Neural cell (in vitro differentiated cells): ENCODE measurements around the gene INSL6. TPM values are rescaled to one million over a fixed set of nuclear protein-coding genes. Genes with fewer than 3 reads are reported as not detected.
"Not testable (repeated sequence)": the region's sequence is repeated elsewhere in the genome, so short reads cannot be mapped to it uniquely, and the experiment has no call there.

Source experiments
- H2AFZ ChIP-seq: fragments of 200-600, 300-800 bp; sonication (generic), shearing (Covaris generic); 2 replicates; pipeline ENCODE4 v1.6.0; 2014; ENCODE audit warnings: low read depth, mild to moderate bottlenecking, antibody characterized with exemption, low read length, moderate library complexity
- H3F3A ChIP-seq: fragments of 200-600 bp; shearing (Covaris generic); 2 replicates; pipeline ENCODE4 v1.6.1; 2016; ENCODE audit warnings: mild to moderate bottlenecking, moderate library complexity, mixed read lengths, antibody characterized with exemption, low read length; ENCODE audit not compliant: insufficient read depth, poor library complexity, severe bottlenecking
- H3K27ac ChIP-seq: fragments of 200-600, 300-800 bp; sonication (generic), shearing (Covaris generic); 2 replicates; pipeline ENCODE4 v1.5.1; 2014; ENCODE audit warnings: mild to moderate bottlenecking, low read length, moderate library complexity
- H3K27me3 ChIP-seq: fragments of 300-800, 200-600 bp; sonication (generic), shearing (Covaris generic); 2 replicates; pipeline ENCODE4 v1.6.0; 2014; ENCODE audit warnings: mild to moderate bottlenecking, low read depth, low read length, moderate library complexity; ENCODE audit not compliant: insufficient read depth
- H3K36me3 ChIP-seq: fragments of 300-800, 200-600 bp; sonication (generic), shearing (Covaris generic); 2 replicates; pipeline ENCODE4 v1.5.1; 2014; ENCODE audit warnings: mild to moderate bottlenecking, antibody characterized with exemption, low read length, moderate library complexity; ENCODE audit not compliant: insufficient read depth
- H3K4me2 ChIP-seq: fragments of 300-800, 200-600 bp; sonication (generic), shearing (Covaris generic); 2 replicates; pipeline ENCODE4 v1.6.0; 2014; ENCODE audit warnings: mild to moderate bottlenecking, low read length
- H3K4me3 ChIP-seq: fragments of 300-800, 200-600 bp; sonication (generic), shearing (Covaris generic); 2 replicates; pipeline ENCODE4 v1.5.1; 2014; ENCODE audit warnings: mild to moderate bottlenecking, low read length, moderate library complexity
- H3K79me2 ChIP-seq: fragments of 200-600 bp; shearing (Covaris generic); replicated peaks from 2 replicates; pipeline ENCODE4 v1.6.0; 2014; ENCODE audit warnings: mild to moderate bottlenecking, low read length, moderate library complexity; ENCODE audit not compliant: insufficient read depth
- H3K9ac ChIP-seq: fragments of 300-800, 200-600 bp; sonication (generic), shearing (Covaris generic); 2 replicates; pipeline ENCODE4 v1.6.1; 2016; ENCODE audit warnings: mild to moderate bottlenecking, low read length, mixed read lengths
- H3K9me2 ChIP-seq: fragments of 200-600 bp; shearing (Covaris generic); 2 replicates; pipeline ENCODE4 v1.6.1; 2016; ENCODE audit warnings: mild to moderate bottlenecking, low read length, mixed read lengths; ENCODE audit not compliant: insufficient read depth
- H3K9me3 ChIP-seq: fragments of 200-600, 300-800 bp; sonication (generic), shearing (Covaris generic); 2 replicates; pipeline ENCODE4 v1.6.1; 2016; ENCODE audit warnings: mild to moderate bottlenecking, mixed run types, low read length, moderate library complexity, mixed read lengths
- H4K20me1 ChIP-seq: fragments of 200-600 bp; shearing (Covaris generic); 2 replicates; pipeline ENCODE4 v1.6.1; 2016; ENCODE audit warnings: mild to moderate bottlenecking, mixed run types; ENCODE audit not compliant: insufficient read depth
- CTCF ChIP-seq: fragments of 450-650 bp; IDR thresholded peaks from 2 replicates; pipeline ENCODE4 v1.5.1; 2014; ENCODE audit warnings: antibody characterized with exemption, mild to moderate bottlenecking, moderate library complexity; ENCODE audit not compliant: poor library complexity, severe bottlenecking
- EP300 ChIP-seq: fragments of 450-650 bp; conservative IDR thresholded peaks from 2 replicates; pipeline ENCODE4 v1.6.1; 2014; ENCODE audit warnings: antibody characterized with exemption, mild to moderate bottlenecking, moderate library complexity; ENCODE audit not compliant: poor library complexity, severe bottlenecking
- EZH2 ChIP-seq: fragments of 200-600, 300-800 bp; shearing (Covaris generic), sonication (generic); IDR thresholded peaks from 2 replicates; pipeline ENCODE4 v1.6.1; 2014; ENCODE audit warnings: antibody characterized with exemption, low read length, borderline replicate concordance, mild to moderate bottlenecking; ENCODE audit not compliant: insufficient read depth, poor library complexity, severe bottlenecking
- MXI1 ChIP-seq: fragments of 450-650 bp; conservative IDR thresholded peaks from 2 replicates; pipeline ENCODE4 v1.6.1; 2014; ENCODE audit warnings: antibody characterized with exemption, mild to moderate bottlenecking; ENCODE audit not compliant: poor library complexity, severe bottlenecking
- POLR2AphosphoS5 ChIP-seq: IDR thresholded peaks from 2 replicates; pipeline ENCODE4 v1.6.1; 2012
- RAD21 ChIP-seq: fragments of 450-650 bp; conservative IDR thresholded peaks from 2 replicates; pipeline ENCODE4 v1.6.1; 2014; ENCODE audit warnings: antibody characterized with exemption, mild to moderate bottlenecking, moderate library complexity
- REST ChIP-seq: IDR thresholded peaks from 2 replicates; pipeline ENCODE4 v1.6.1; 2012; ENCODE audit warnings: borderline replicate concordance
- SMC3 ChIP-seq: fragments of 450-650 bp; conservative IDR thresholded peaks from 2 replicates; pipeline ENCODE4 v1.6.1; 2014; ENCODE audit warnings: antibody characterized with exemption, mild to moderate bottlenecking, moderate library complexity; ENCODE audit not compliant: poor library complexity
- TAF1 ChIP-seq: IDR thresholded peaks from 2 replicates; pipeline ENCODE4 v1.6.1; 2012; ENCODE audit warnings: low read depth
- polyA plus RNA-seq: library from polyadenylated mRNA; depleted of rRNA; stranded (reverse); fragments of >200 nt; gene quantifications from 2 replicates; pipeline ENCODE4 v1.2.3, GENCODE V29; 2014

INSL6 gene
- polyA plus RNA-seq, 1 donor from 2014 or later, result not detected

GRCh38 chr9:5184776-5185175, 663 bp downstream of the INSL6 start:
- Histone ChIP-seq H3F3A (no peaks in the 10 kb centered on the region), H3K9me3 (no peaks in the 10 kb centered on the region), H3K4me3 (no peak overlapping the region), H3K9ac (no peak overlapping the region), H3K79me2 (no peaks in the 10 kb centered on the region), H3K27me3 (no peaks in the 10 kb centered on the region), H3K9me2 (no peaks in the 10 kb centered on the region), H3K27ac (no peak overlapping the region), H2AFZ (no peak overlapping the region), H3K4me2 (no peak overlapping the region), H3K36me3 (no peaks in the 10 kb centered on the region), H4K20me1 (no peaks in the 10 kb centered on the region)
- TF ChIP-seq EP300 (no peak), TAF1 (no peak), MXI1 (no peak), RAD21 (no peak), POLR2AphosphoS5 (no peak), CTCF (no peak), EZH2 (no peak), REST (no peak), SMC3 (no peak)

DNA sequence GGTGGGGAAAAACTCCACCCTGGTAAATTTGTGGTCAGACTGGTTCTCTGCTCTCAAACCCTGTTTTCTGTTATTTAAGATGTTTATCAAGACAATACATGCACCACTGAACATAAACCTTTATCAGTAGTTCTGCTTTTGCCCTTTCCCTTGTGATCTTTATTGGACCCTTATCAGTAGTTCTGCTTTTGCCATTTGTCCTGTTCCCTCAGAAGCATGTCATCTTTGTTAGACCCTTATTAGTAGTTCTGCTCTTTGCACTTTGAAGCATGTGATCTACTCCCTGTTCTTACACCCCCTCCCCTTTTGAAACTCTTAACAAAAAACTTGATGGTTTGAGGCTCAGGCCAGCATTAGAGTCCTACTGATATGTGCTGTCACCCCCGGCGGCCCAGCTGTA, 4.8 kb downstream of the INSL6 start:
- not testable (repeated sequence) for H3K27ac ChIP-seq, H3K4me2 ChIP-seq, H3K9me2 ChIP-seq, H3K79me2 ChIP-seq, H2AFZ ChIP-seq, H3F3A ChIP-seq, H4K20me1 ChIP-seq, H3K27me3 ChIP-seq, H3K36me3 ChIP-seq, H3K4me3 ChIP-seq, H3K9me3 ChIP-seq, H3K9ac ChIP-seq

- no peaks in the 10 kb centered on the region for H3K79me2 ChIP-seq
- H3F3A ChIP-seq, result no peaks in the 10 kb centered on the region
- H3K9me2 ChIP-seq, result no peaks in the 10 kb centered on the region
- no peaks in the 10 kb centered on the region for H4K20me1 ChIP-seq
- no peaks in the 10 kb centered on the region for H3K9me3 ChIP-seq
- no peak overlapping the region for H3K4me2 ChIP-seq
- H3K36me3 ChIP-seq, result no peaks in the 10 kb centered on the region
- no peak overlapping the region for H2AFZ ChIP-seq
- no peak overlapping the region for H3K4me3 ChIP-seq
- TF ChIP-seq TAF1 (no peak), RAD21 (no peak), CTCF (no peak), EZH2 (no peak), REST (no peak), EP300 (no peak), SMC3 (no peak), MXI1 (no peak), POLR2AphosphoS5 (no peak)
- H3K9ac ChIP-seq, result no peak overlapping the region
- H3K27me3 ChIP-seq, result no peaks in the 10 kb centered on the region
- H3K27ac ChIP-seq, result no peak overlapping the region
These were observed 7.2 kb downstream of the INSL6 start for GRCh38 chr9:5178126-5178805.
